ENCODE results near the gene BACH2. TPM values are rescaled to one million over a fixed set of nuclear protein-coding genes. Genes with fewer than 3 reads are reported as not detected.

BACH2 gene
- total and polyA plus RNA-seq, 2 of the 8 experiments (the other 6 are each of a cell fraction or from before 2014, with no cell fraction given): 1.9 to 5.9 TPM

DNA sequence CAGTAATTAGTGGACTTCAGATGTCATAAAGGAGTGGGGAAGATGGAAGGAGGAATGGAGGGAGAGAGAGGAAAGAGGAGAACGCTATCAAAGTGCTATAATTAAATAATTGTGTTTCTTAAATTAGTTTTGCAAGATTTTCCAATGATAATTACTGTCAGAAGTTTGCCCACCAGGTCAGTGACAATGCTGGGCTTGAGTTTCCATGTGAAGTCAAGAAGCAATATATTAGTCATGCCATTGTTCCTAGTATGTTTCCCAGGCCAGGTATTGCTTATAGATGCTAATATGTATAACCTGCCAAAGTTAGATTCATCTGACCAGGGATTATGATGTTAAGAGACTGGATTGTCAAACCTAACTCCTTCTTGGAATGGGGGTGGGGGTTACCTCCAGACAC is 270.4 kb downstream of the BACH2 start:
- Histone ChIP-seq H3K23ac (ENCODE audit: insufficient read length) (no peak overlapping the region), H2BK20ac (ENCODE audit: low read length) (no peak overlapping the region), H3K18ac (ENCODE audit: extremely low read depth, low read length) (no peak overlapping the region), H3K79me1 (ENCODE audit: low read depth, low read length) (no peaks in the 10 kb centered on the region), H3K14ac (ENCODE audit: insufficient read length) (no peak overlapping the region), H3K79me2 (ENCODE audit: control insufficient read depth in 1 of 2, insufficient read depth in 2 of 2, low read length in 2 of 2) (no peaks in the 10 kb centered on the region), H3K4ac (replicated peaks; ENCODE audit: insufficient read length, low read depth, low read length) (no peak overlapping the region), H2AK5ac (ENCODE audit: low read depth, low read length) (no peak overlapping the region), H4K8ac (ENCODE audit: extremely low read depth, insufficient read depth, low read length) (no peak overlapping the region), H2BK5ac (ENCODE audit: low read depth, low read length) (no peak overlapping the region), H3K27ac (ENCODE audit: low read depth, low read length) (no peak overlapping the region), H2BK12ac (ENCODE audit: low read depth, low read length) (no peak overlapping the region), H2AFZ (ENCODE audit: low read length) (no peak overlapping the region), H3K56ac (replicated peaks; ENCODE audit: insufficient read length, low read depth, low read length) (no peak overlapping the region), H3K4me3 (ENCODE audit: extremely low read depth in 1 of 4, insufficient read depth in 2 of 4, low read depth in 3 of 4, low read length in 4 of 4) (no peak overlapping the region), H3K9ac (replicated peaks in 1 of 4; ENCODE audit: extremely low read depth in 1 of 4, low read depth in 3 of 4, low read length in 3 of 4) (no peak overlapping the region), H3K27me3 (replicated peaks in 1 of 4; ENCODE audit: control insufficient read depth in 3 of 4, extremely low read depth in 1 of 4, insufficient read depth in 3 of 4, low read length in 3 of 4) (no peaks in the 10 kb centered on the region), H2BK15ac (ENCODE audit: low read length) (no peak overlapping the region), H3K9me3 (ENCODE audit: insufficient read depth in 2 of 2, low read depth in 1 of 2, low read length in 1 of 2) (no peaks in the 10 kb centered on the region), H3K23me2 (ENCODE audit: low read depth, low read length) (no peaks in the 10 kb centered on the region), H4K91ac (replicated peaks; ENCODE audit: insufficient read length, low read length) (no peak overlapping the region), H4K5ac (ENCODE audit: insufficient read length, low read depth, low read length) (no peak overlapping the region), H3K36me3 (ENCODE audit: control insufficient read depth in 2 of 4, insufficient read depth in 4 of 4, low read length in 3 of 4) (no peaks in the 10 kb centered on the region), H3K4me1 (replicated peaks in 1 of 4; ENCODE audit: control insufficient read depth in 3 of 4, insufficient read depth in 4 of 4, low read length in 3 of 4) (no peaks in the 10 kb centered on the region), H2BK120ac (replicated peaks; ENCODE audit: low read depth, low read length) (no peak overlapping the region), H3K4me2 (ENCODE audit: insufficient read depth in 1 of 2, low read depth in 2 of 2, low read length in 2 of 2) (no peak overlapping the region), H4K20me1 (replicated peaks in 1 of 2; ENCODE audit: control insufficient read depth in 1 of 2, insufficient read depth in 2 of 2, low read length in 2 of 2) (no peaks in the 10 kb centered on the region)
- no peak for DNase-seq (ENCODE audit: low read depth in 1 of 2, low spot score in 2 of 2)
- 94% methylated on average over 1 of the region's 1 CpG; no CpG with 5 or more reads in 1 of the 2 experiments for WGBS, 2 experiments (ENCODE audit: extremely low coverage in 1 of 2, insufficient coverage in 1 of 2, insufficient read length in 1 of 2, insufficient replicate concordance in 2 of 2, low coverage in 1 of 2, low lambda C conversion rate in 2 of 2, missing lambda C conversion rate in 1 of 2)
- no peak for FAIRE-seq
- ChIA-PET POLR2A (ENCODE audit: partially characterized antibody) (no interaction called here), CTCF (ENCODE audit: partially characterized antibody) (no interaction called here)
- TF ChIP-seq SP2 (IDR thresholded peaks at IDR 0.05; ENCODE audit: low read length) (no peak), HDAC2 (IDR thresholded peaks at IDR 0.05; ENCODE audit: borderline replicate concordance in 1 of 2, low read depth in 2 of 2, low read length in 2 of 2) (no peak), FOSL1 (IDR thresholded peaks at IDR 0.05; ENCODE audit: insufficient read depth, low read depth, low read length) (no peak), GTF2F1 (IDR thresholded peaks at IDR 0.05; ENCODE audit: borderline replicate concordance, low read depth, low read length) (no peak), BCL11A (IDR thresholded peaks at IDR 0.05; ENCODE audit: low read depth in 2 of 2, low read length in 2 of 2) (no peak), BRCA1 (IDR thresholded peaks at IDR 0.05; ENCODE audit: low read depth, low read length) (no peak), YY1 (IDR thresholded peaks at IDR 0.05; ENCODE audit: low read depth, low read length) (no peak), KDM5A (IDR thresholded peaks at IDR 0.05; ENCODE audit: low read length) (no peak), MAFK (IDR thresholded peaks at IDR 0.05; ENCODE audit: low read depth, low read length) (no peak), JUN (IDR thresholded peaks at IDR 0.05; ENCODE audit: low read depth, low read length) (no peak), RNF2 (IDR thresholded peaks at IDR 0.05; ENCODE audit: borderline replicate concordance, low read depth, low read length, missing control alignments, poor library complexity, severe bottlenecking) (no peak), SP4 (IDR thresholded peaks at IDR 0.05; ENCODE audit: low read length) (no peak), JUND (IDR thresholded peaks at IDR 0.05; ENCODE audit: low read length) (no peak)
- TF ChIP-seq, protein P1, sequence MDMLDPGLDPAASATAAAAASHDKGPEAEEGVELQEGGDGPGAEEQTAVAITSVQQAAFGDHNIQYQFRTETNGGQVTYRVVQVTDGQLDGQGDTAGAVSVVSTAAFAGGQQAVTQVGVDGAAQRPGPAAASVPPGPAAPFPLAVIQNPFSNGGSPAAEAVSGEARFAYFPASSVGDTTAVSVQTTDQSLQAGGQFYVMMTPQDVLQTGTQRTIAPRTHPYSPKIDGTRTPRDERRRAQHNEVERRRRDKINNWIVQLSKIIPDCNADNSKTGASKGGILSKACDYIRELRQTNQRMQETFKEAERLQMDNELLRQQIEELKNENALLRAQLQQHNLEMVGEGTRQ (IDR thresholded peaks at IDR 0.05; ENCODE audit: low read length): no peak
